NCI-H146 treated with DMSO at 0.1 percent for 48 hours (cell line): ENCODE data around the gene RBMS1.
"Not testable (repeated sequence)": the region's sequence is repeated elsewhere in the genome, so short reads cannot be mapped to it uniquely, and the experiment has no call there.

Experiments
- DNase-seq: peaks from one replicate; lab custom pipeline; 2025; ENCODE audit not compliant: unreplicated experiment; lab: John Stamatoyannopoulos, UW

RBMS1 gene

DNA sequence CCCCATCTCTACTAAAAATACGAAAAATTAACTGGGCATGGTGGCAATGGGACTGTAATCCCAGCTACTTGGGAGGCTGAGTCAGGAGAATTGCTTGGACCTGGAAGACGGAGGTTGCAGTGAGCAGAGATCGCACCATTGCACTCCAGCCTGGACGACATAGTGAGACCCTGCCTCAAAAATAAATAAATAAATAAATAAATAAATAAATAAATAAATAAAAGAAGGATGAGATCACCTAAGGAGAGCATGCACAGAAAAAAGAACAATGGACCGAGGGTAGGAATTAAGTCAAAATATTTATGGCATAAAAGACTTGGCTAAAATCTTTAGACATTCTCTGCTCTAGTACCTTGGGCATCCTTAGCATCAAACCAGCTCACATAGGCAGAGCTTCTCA, 8.9 kb upstream of the RBMS1 start:
- DNase-seq: no peak

GRCh38 chr2:160501370-160501769, 7.8 kb upstream of the RBMS1 start:
- DNase-seq: no peak

DNA sequence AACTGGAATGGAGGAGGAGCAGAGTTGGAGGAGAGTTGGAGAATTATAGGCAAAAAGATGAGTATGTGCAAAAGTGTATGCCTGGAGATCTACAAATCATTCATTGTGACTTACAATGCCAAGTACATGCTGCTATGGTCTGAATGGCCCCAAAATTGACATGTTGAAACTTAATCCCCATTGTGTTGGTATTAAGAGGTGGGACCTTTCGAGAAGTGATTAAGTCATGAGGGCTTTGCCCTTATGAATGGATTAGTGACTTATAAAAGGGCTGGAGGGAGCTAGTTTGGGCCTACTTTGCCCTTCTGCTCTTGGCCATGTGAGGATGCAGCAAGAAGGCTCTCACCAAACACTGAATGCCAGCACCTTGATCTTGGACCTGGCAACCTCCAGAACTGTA, 6.3 kb upstream of the RBMS1 start:
- no peak for DNase-seq

GRCh38 chr2:160498137-160498536, 4.5 kb upstream of the RBMS1 start:
- DNase-seq: no peak

DNA sequence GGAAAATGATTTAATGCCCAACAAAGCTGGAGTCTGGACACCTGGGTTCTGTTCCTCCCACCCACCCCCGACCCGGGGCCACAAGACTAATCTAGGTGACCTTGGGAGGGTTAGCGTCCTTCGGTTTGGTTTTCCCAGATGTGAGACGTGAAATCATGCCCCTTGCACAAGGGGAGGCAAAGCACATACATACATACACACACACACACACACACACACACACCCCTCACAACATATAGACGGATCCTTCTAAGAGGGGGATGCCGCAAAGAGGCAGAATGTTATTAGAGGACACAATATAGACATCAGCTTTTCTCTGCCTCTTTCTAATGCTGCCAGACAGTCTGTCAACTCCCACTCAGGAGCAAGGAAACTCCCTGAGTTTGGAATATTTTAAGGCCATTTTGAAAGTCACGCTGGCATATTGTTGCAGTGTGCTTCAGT, 616 bp upstream of the RBMS1 start:
- DNase-seq: no peak

GRCh38 chr2:160492401-160493226, 993 bp downstream of the RBMS1 start:
- DNase-seq: no peak

- no peak for DNase-seq
Measured at GRCh38 chr2:160491911-160492371, 1.7 kb downstream of the RBMS1 start.

GRCh38 chr2:160490733-160491685, 2.6 kb downstream of the RBMS1 start:
- no peak for DNase-seq

DNA sequence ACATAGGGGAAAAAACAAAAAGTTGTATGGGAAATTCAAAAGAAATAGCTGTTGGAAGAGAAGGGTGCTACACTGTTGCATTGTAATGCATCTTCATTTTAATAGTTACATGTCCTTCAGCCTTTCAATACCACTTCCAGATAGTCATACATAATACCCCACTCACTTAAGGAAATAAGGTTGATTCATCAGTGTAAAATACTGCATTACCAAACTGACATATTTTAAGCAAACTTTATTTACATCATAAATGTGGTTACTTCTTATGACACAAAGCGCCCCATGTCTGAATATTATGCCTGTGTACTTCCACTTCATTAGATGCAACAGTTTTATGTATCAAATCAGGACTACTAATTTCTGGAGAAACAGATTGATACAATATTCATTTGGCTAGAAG, 4.5 kb downstream of the RBMS1 start:
- no peak for DNase-seq

- not testable (repeated sequence) for DNase-seq
Measured at GRCh38 chr2:160488289-160488688, 5.3 kb downstream of the RBMS1 start.

DNA sequence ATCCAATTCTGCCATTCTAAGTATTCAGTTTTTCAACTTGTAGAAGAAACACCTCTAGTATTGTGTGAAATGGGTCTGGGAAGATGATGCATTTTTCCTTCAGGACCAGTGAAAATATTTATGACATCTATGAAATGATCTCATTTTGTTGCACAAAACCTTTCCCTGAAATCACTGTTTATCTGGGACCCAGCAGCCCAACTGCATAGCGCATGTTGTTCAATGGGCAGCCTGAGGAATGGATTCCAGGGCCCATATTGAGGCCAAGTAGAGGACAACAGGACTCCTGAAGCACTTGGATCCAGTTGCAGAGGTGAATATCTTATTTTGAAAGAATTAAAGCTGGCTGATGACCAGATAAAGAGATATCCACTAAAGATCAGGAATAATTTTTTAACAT, 7.3 kb downstream of the RBMS1 start:
- DNase-seq: no peak

DNA sequence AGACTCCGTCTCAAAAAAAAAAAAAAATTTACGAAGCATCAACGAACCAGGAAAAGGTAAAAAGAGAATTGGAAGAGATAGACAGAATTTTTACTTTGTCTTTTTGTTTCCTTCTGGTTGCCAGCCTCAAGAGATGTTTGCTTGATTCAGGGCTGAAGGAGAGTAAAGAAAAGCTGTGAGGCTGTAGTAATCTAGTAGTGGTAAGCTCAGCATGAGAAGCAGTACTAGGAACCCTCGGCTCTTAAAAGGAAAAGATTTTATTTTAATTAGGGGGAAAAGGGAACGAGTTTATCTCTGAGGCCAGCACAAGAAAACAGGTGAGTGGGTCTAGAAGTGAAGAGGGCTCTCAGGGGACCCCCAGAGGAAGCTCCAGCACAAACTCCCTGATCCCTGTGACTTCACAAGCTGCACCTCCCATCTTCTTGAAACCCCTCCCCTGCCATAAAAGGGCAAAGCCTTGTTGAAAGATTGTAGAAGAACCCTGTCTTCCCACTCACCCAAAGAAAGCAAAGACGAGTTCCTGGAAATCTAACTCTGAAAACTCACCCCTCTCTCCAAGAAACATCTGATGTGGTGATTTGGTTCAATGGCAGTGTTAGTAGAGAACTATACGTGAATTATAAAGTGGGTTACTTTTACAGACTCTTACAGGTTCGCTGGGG, 8.6 kb downstream of the RBMS1 start:
- no peak for DNase-seq

DNA sequence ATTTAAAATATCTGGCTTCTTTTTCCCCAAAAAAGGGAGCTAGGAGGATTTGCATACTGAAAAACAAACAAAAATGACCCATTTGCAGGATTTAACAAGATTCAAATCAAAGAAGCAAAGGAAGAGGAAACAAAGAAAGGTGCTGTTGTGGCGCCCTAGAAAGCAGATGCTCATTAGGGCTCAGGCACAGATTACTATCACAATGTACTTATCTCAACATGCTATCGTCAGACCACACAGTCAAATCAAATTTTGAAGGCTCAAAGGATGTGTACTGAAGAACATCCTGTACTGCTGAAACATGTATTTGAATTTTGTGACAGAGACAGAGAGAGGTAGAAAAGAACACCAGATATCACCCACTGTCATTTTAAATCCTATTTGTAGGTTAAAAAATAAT, 10.9 kb downstream of the RBMS1 start:
- DNase-seq: no peak

GRCh38 chr2:160479269-160479668, 14.3 kb downstream of the RBMS1 start:
- no peak for DNase-seq

- DNase-seq: no peak
Measured at GRCh38 chr2:160478660-160479059, 14.9 kb downstream of the RBMS1 start.

GRCh38 chr2:160477032-160477431, 16.6 kb downstream of the RBMS1 start:
- DNase-seq: no peak

GRCh38 chr2:160474891-160475787, 18.5 kb downstream of the RBMS1 start:
- no peak for DNase-seq

GRCh38 chr2:160474319-160474645, 19.3 kb downstream of the RBMS1 start:
- DNase-seq: no peak

- DNase-seq: no peak
Measured at GRCh38 chr2:160473468-160474318, 19.9 kb downstream of the RBMS1 start.
